Measurements from ENCODE around the gene CD99L2. TPM values are rescaled to one million over a fixed set of nuclear protein-coding genes. Genes with fewer than 3 reads are reported as not detected.
"Not testable (repeated sequence)": the region's sequence is repeated elsewhere in the genome, so short reads cannot be mapped to it uniquely, and the experiment has no call there.

Gene CD99L2
- total RNA-seq, 1 donor from 2014 or later, result 83.3 TPM

DNA sequence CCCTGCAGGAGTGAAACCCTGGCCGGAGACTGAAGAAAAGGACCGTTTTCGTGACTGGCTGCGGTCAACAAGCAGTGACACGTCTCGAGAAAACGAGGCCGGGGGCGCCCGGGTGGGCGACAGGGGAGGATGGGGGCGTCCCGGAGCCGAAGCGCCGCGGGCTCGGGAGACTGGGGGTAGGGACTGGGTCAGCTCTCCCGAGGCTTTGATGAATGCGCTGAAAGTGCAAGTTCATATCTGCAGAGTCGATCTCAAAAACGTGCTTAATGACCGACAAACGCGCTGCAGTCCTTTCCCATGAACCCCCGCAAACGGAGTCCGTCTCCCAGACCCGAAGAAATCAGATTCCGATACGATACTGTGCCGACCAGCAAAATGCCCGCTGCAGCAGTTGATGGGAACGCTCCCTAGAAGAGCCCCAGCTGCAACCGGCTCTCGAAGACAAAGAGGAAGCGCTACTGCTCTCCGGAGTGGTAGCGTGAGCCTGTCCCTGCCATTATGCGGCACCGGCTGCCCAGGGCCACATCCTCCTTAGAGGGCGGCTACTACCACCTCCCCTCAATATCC, 806 bp upstream of the CD99L2 start:
- ATAC-seq (peak; percentile 55), DNase-seq (peak; percentile 31)
- intact Hi-C loops (cut with micrococcal nuclease), result no loop called here

DNA sequence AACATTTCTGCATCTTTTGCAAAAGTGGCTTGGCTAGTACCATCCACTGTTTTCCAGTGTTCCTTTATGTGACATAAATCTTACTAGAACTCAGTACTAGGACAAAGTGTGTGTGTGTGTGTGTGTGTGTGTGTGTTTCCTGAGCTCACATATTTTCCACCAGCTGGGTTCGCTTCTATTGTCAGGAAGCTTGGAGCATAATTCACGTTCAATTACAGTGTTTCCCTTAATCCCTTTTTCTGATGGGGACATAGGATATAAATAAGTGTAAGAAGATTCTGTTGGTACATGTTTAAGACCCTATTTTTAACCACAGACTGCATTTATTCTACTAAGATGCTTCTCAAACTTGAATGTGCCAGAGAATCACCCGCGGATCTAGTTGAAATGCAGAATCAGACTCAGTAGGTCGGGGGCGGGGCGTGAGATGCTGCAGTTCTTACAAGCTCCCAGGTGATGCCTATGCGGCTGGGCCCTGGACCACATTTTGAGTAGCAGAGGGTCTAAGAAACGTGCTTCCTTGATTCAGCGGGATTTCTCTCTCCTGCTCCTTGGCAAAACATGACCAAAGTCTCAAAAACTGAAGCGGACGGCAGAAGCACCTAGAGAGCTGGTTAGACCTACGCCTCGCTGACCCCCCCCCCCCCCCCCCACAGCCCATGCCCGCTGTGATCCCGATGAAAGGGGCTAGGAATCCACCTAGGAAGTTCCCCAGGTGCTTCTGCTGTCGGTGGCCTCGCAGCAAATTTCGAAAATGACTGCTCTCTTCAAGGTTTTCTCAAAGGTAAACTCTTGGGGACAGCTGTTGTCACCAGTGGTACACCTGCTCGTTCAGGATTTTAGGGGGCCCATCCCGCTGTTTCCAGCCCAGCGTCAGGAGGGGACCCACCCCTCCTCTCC, 797 bp downstream of the CD99L2 start:
- intact Hi-C loops (cut with micrococcal nuclease), result no loop called here
- ATAC-seq, result no peak

DNA sequence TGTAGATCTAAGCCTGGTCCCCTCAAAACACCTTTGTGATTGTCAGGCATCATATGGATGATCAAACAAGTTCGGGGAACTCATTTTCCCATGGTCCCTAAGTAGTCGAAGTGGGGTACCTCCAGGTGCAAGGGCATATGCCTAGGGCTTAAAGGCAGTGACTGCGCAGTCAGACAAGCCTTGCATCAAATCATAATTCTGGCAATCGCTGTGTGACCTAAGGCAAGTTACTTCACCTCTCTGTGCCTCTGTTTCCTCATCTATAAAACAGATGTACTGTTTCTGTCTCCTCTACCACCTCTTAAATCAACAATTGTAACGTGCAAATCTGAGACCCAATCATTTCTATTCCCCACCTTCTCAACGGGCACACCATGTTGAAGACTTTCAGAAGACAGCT, 1.8 kb downstream of the CD99L2 start:
- intact Hi-C loops (cut with micrococcal nuclease), result no loop called here
- ATAC-seq, result no peak
- DNase-seq, result no peak

More for the DNA sequence above, 797 bp downstream of the CD99L2 start:
- DNase-seq, result no peak

- ATAC-seq (no peak), DNase-seq (no peak)
- intact Hi-C loops (cut with micrococcal nuclease), result no loop called here
These were observed 4.5 kb downstream of the CD99L2 start for GRCh38 chrX:150893936-150894335.

DNA sequence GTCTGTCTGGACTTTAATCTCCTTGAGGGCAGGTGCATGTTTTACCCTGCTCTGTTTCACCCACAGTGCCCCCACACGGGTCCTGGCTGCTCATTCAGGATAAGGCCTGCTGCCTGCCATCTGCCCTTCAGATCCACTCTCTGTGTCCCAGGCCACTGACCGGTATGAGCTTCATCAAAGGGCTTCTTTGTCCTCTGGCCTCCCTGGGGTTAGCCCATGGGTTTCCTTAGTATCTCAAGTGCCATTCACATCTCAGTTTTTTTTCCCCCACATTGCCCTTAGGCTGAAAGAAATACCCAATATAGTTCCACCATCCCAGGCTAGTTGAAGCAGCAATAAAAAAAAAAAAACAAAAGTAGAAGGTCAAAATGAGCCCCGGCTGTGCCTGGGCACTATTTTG, 9.3 kb downstream of the CD99L2 start:
- ATAC-seq (no peak), DNase-seq (no peak)
- intact Hi-C loops (cut with micrococcal nuclease), result no loop called here

GRCh38 chrX:150887906-150888465, 10.5 kb downstream of the CD99L2 start:
- ATAC-seq (no peak), DNase-seq (no peak)
- intact Hi-C loops (cut with micrococcal nuclease), result no loop called here

- intact Hi-C loops (cut with micrococcal nuclease); ATAC-seq; DNase-seq: not testable (repeated sequence)
These were observed 11.2 kb downstream of the CD99L2 start for GRCh38 chrX:150887268-150887667.

DNA sequence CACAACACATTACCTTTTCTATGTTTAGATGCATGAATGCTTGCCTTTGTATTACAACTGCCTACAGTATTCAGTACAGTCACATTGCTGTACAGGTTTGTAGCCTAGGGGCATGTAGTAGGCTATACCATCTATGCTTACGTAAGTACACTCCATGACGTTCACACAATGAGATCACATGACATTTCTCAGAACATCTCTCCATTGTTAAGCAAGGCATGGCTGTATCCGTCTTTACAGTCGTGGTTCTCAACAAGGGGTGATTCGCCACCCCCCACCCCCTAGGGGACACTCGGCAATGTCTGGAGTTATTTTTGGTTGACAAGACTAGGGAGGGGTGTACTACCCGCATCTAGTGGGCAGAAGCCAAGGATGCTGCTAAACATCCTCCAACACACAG, 12.1 kb downstream of the CD99L2 start:
- no peak for DNase-seq
- ATAC-seq, result no peak
- intact Hi-C loops (cut with micrococcal nuclease), result no loop called here

GRCh38 chrX:150880808-150881165, 17.7 kb downstream of the CD99L2 start:
- DNase-seq, result no peak
- no peak for ATAC-seq

DNA sequence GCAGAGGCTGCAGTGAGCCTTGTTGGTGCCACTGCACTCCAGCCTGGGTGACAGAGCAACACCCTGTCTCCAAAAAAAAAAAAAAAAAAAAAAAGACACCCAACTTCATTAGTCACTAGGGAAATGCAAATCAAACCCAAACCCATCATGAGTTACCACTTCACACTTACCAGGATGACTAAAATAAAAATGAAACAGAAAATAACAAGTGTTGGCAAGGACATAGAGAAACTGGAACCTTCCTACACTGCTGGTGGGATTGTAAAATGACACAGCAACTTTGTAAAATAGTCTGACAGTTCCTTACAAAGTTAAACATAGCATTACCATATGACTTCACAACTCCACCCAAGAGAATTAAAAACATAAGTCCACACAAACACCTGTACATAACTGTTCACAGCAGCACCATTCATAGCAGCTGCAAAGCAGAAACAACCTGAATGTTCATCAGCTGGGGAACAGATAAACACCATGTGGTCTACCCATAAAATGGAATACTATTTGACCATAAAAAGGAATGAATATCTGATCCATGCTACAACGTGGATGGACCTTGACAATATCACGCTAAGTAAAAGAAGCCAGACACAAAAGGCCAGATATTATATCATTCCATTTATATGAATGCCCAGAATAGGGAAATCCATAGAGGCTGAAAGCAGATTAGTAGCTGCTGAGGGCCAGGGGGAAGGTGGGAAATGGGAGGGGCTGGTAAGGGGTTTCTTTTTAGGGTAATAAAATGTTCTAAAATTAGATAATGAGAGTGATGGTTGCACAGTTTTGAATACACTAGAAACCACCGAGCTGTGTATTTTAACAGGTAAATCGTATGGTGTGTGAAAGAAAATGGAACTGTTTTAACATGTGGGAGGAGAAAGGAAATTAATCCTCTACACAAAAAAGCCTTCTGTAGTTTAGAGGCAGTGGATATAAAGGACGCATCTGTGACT, 18.3 kb downstream of the CD99L2 start:
- intact Hi-C loops (cut with micrococcal nuclease), result no loop called here
- no peak for DNase-seq
- no peak for ATAC-seq

More at GRCh38 chrX:150880808-150881165, 17.7 kb downstream of the CD99L2 start:
- intact Hi-C loops (cut with micrococcal nuclease), result no loop called here

DNA sequence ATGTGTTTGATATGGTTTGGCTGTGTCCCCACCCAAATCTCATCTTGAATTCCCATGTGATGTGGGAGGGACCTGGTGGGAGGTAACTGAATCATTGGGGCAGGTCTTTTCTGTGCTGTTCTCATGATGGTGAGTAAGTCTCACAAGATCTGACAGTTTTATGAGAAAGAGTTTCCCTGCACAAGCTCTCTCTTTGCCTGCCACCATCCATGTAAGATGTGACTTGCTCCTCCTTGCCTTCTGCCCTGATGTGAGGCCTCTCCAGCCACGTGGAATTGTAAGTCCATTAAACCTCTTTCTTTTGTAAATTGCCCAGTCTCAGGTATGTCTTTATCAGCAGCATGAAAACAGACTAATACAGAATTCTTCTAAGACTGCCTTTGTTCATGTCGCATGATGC, 22.8 kb downstream of the CD99L2 start:
- intact Hi-C loops (cut with micrococcal nuclease); ATAC-seq: not testable (repeated sequence)

GRCh38 chrX:150874448-150874847, 24.0 kb downstream of the CD99L2 start:
- intact Hi-C loops (cut with micrococcal nuclease), result no loop called here
- ATAC-seq (no peak), DNase-seq (no peak)

More for the DNA sequence above, 22.8 kb downstream of the CD99L2 start:
- not testable (repeated sequence) for DNase-seq

DNA sequence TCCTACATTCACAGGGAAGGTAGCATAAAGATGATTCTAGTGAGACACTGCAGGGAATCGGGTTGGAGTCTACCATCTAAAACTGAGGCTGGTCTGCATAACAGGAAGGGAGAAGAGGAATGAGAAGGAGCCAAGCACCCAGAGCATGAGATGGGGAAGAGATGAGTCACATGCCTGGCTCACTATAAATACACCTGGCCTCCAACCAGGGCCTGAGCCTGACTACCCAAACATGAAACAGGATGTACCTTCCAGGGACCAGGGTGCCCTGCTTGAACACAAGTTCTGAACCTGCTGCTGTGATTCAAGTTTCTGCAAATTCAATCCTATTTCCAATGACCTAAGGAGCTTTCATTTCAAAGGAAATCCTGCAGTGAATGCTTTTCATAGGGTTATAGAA, 24.9 kb downstream of the CD99L2 start:
- DNase-seq (peak; percentile 45), ATAC-seq (peak; percentile 89)
- intact Hi-C loops (cut with micrococcal nuclease), result no loop called here

DNA sequence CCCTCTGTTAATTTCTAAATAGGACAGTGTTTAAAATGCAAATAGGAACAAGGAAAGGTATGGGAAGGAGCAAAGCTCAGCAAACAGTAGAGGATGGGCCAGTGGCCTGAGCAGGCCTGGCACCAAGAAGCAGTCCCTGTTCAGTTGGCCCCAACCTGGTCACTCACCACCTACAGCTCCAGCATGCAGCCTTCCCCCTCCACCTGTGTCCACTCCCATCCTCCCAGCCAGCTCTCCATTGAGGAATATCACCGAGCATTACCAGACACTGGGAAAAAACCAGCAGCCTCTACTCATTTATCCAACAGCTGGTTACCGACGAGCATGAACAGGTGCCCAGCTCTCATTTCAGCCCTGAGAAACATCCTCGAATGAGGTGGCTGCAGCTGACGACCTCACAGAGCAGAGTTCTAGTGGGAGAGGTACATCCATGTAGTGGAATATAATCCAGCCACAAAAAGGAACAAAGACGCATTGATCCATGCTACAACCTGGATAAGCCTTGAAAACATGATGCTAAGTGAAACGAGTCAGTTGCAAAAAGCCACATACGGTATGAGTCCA, 25.6 kb downstream of the CD99L2 start:
- DNase-seq (no peak), ATAC-seq (no peak)
- intact Hi-C loops (cut with micrococcal nuclease), result no loop called here

- no peak for ATAC-seq
- intact Hi-C loops (cut with micrococcal nuclease), result no loop called here
- no peak for DNase-seq
These were observed 27.1 kb downstream of the CD99L2 start for GRCh38 chrX:150871341-150871811.

DNA sequence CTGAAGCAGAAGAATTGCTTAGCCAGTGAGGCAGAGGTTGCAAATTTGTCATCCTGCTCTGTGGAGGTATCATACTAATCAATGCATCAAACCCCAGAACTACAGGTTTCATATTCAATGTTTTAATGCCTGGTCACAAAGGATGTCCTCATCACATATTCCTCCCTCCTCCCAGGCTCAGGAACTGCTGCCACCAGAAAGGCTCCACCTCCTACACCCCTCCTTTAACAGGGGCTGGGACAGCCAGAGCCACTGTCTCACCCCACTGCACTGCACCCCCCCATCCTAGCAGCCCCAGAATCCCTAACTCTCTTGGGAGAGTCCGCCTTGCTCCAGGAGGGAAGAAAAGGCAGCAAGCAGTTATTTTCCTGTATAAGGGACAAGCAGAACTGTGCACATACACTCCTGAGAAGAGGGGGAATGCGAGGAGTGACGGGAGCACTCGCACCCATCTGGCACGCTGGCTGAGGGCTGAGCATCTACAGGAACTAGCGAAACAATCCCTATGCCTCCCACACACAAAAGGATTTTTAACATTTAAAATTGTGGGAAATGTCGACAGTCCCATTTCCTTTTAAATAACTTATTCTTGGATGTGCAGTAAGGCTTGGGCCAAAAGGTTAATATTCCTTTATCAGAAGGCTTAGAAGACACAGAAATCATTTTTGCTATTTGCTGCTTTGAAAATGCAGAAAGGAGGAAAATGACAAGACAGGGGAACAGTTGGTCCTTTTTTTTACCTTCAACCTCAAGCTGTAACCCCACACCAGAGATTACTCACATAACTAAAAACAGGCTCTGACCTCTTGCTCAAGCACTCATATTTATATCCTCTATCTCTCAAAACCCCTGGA, 27.8 kb downstream of the CD99L2 start:
- DNase-seq (no peak), ATAC-seq (peak; percentile 47)

DNA sequence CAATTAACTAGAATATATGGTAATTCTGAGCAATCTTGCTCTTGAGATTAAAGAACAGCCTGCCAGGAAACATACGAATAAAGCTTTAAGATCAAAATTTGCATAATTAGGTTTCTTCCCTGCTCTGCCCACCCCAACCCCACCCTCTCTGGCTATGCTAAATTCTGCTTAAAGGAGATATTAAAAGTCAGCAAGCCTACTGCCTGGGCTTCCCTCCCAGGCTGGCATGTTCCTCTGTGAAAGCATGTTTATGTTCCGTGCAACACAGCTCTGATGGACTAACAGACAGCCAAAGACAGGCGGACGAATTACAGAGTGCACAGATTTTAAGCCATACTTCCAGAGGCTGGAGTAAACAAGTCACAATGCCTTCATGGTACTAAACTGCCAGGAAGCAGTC, 28.4 kb downstream of the CD99L2 start:
- intact Hi-C loops (cut with micrococcal nuclease), result no loop called here
- ATAC-seq (peak; percentile 42), DNase-seq (no peak)

More for the DNA sequence above, 27.8 kb downstream of the CD99L2 start:
- intact Hi-C loops (cut with micrococcal nuclease), result no loop called here

DNA sequence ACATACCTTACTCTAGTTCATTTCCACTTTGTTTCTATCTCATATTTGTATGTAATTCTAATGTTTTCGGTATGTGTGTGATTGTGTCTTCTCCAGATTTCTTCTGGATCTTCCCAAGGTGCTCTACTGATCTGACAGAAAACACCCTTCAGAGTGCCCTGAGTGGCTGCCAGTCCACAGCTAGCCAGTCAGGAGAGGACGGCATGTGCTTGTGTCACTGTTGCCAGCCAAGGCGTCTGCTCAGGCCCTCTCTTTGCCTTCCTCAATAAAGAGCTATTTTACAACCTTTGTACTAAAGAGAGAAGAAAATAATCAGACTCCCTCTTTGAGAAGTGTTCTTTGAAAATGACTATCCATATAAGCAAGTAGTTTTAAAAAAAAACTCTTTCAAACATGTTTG, 29.0 kb downstream of the CD99L2 start:
- intact Hi-C loops (cut with micrococcal nuclease), result no loop called here
- ATAC-seq (peak; percentile 80), DNase-seq (peak; percentile 47)

All from left ventricle myocardium superior (tissue), 1 donor.